ENCODE data around the gene TSPYL4.
A peak's percentile ranks its signal among the peaks of the same experiment; 100 is the strongest.

Gene TSPYL4

DNA sequence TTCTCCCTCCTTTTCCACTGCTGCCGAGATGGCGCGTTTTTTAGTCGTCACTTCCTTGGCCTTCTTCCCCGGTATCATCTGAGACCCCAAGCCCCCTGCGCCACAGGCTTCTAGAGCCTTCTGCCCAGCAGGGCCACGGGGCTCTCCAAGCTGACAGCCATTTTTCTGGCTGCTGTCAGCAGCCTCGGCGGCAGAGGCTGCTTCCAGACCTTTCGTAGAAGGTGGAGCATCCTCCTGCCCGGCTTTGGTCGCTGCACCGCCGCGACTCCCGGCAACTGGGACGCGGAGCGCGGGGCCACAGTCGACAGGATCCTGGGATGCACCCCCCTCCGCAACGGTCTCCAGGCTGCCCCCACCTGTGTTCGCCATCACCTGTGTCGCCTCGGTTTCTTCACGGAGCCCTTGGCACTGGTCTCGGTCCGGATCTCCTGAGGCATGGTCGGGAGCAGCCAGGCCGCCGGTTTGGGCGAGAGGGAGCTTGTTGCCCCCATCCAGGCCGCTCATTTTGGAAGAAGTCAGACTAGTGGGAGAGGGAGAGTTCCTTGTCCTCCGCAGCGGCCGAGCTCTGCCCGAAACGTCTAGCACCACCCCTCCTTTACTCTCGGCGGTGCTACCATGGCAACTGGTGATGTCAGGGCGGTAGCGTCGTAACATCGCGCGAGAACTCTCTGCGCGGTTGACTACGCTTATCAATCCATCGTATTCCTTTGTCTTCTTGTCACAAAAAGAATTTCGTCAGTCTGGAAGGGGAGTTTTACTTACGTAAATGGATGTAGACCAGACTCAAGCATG is at the start of gene TSPYL4:
Gene TSPYL4 (minus strand): TSS at position 571 of the 792 bp plus-strand sequence. CDS start 67 bp downstream, at position 504.
- H3K9me3 ChIP-seq (ENCODE audit: control insufficient read depth in 2 of 2, low read length in 2 of 2): no peaks in the 10 kb centered on the region
- no peaks in the 10 kb centered on the region for H3K27me3 ChIP-seq (ENCODE audit: control insufficient read depth in 1 of 2, insufficient read depth in 2 of 2, low read length in 2 of 2)
- peaks cover 30% of the 10 kb centered on the region for H3K4me1 ChIP-seq (ENCODE audit: control insufficient read depth, insufficient read depth, low read length)
- H3K36me3 ChIP-seq (ENCODE audit: control insufficient read depth in 2 of 2, insufficient read depth in 2 of 2, low read length in 2 of 2): no peaks in the 10 kb centered on the region
- peak within 1 kb of the TSS; percentile 90 for H3K27ac ChIP-seq (ENCODE audit: low read length)
- H3K4me3 ChIP-seq (ENCODE audit: low read length in 2 of 2): peak within 1 kb of the TSS; percentile 96 to 97
- peak within 1 kb of the TSS; percentile 91 to 96 for H3K9ac ChIP-seq (ENCODE audit: low read length in 2 of 2)

DNA sequence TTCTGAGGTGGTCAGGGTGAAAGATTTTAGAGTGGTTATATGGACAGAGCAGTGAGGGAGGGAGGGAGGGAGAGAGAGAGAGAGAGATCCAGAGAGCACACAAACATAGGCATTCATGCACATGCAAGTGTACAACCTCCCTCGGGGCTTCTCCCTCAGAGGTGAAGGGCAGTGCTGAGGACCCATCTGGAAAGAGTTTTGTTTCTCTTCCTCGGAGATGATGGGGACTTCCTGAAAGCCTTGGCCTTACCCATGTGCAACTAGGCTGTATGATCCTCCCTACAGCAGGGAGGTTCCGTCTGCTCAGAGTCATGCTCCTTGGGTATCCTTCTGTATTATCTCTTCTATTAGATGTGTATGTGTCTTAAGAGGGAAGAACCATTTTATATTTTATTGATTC is 47.2 kb upstream of the TSPYL4 start:
- no peak overlapping the region for H3K9ac ChIP-seq (ENCODE audit: low read length in 2 of 2)
- H3K4me1 ChIP-seq (ENCODE audit: control insufficient read depth, insufficient read depth, low read length): no peaks in the 10 kb centered on the region
- no peaks in the 10 kb centered on the region for H3K36me3 ChIP-seq (ENCODE audit: control insufficient read depth in 2 of 2, insufficient read depth in 2 of 2, low read length in 2 of 2)
- H3K27ac ChIP-seq (ENCODE audit: low read length): no peak overlapping the region
- H3K27me3 ChIP-seq (ENCODE audit: control insufficient read depth in 1 of 2, insufficient read depth in 2 of 2, low read length in 2 of 2): no peaks in the 10 kb centered on the region
- no peaks in the 10 kb centered on the region for H3K9me3 ChIP-seq (ENCODE audit: control insufficient read depth in 2 of 2, low read length in 2 of 2)
- H3K4me3 ChIP-seq (ENCODE audit: low read length in 2 of 2): no peak overlapping the region

DNA sequence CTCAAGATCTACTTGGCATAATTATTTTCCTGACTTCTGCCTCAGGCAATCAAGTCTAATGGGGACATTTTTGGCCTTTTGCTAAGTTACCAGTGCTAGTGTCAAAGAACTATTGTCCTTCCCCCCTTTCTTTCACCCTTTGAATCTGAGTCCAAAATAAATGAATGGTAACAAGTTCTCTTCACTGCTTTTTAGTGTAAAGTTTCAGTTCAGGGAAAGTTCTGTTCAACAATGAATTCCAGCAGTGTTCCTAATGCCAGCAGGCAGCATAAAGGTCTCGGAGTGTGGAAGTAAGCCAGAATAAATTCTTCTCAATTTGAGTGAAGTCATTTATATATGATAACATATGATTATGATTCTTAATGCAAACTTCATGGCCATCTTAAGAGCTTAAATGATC is 46.7 kb upstream of the TSPYL4 start:
- no peak overlapping the region for H3K4me3 ChIP-seq (ENCODE audit: low read length in 2 of 2)
- no peaks in the 10 kb centered on the region for H3K27me3 ChIP-seq (ENCODE audit: control insufficient read depth in 1 of 2, insufficient read depth in 2 of 2, low read length in 2 of 2)
- H3K9me3 ChIP-seq (ENCODE audit: control insufficient read depth in 2 of 2, low read length in 2 of 2): no peaks in the 10 kb centered on the region
- H3K27ac ChIP-seq (ENCODE audit: low read length): no peak overlapping the region
- H3K9ac ChIP-seq (ENCODE audit: low read length in 2 of 2): no peak overlapping the region
- no peaks in the 10 kb centered on the region for H3K4me1 ChIP-seq (ENCODE audit: control insufficient read depth, insufficient read depth, low read length)
- no peaks in the 10 kb centered on the region for H3K36me3 ChIP-seq (ENCODE audit: control insufficient read depth in 2 of 2, insufficient read depth in 2 of 2, low read length in 2 of 2)

DNA sequence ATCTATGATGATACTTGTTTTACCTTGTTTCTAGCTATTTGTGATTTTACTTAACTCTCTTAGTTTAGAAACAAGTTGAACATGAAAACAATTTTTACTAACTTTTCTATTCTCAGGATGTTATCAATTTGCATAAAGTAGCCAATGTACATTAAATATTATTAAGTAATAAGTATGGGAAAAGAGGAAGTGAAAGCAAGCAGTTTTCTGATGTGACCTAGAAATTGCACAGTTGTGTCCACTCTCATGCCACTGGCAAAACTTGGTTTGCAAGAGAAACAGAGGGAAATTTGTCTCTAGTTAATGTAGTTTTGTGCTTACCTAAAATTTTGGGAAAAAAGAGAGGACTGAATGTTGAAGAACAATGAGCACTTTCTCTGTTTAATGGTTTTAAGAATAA is 45.1 kb upstream of the TSPYL4 start:
- Histone ChIP-seq H3K27me3 (ENCODE audit: control insufficient read depth in 1 of 2, insufficient read depth in 2 of 2, low read length in 2 of 2) (no peaks in the 10 kb centered on the region), H3K9me3 (ENCODE audit: control insufficient read depth in 2 of 2, low read length in 2 of 2) (no peaks in the 10 kb centered on the region), H3K4me1 (ENCODE audit: control insufficient read depth, insufficient read depth, low read length) (no peaks in the 10 kb centered on the region), H3K27ac (ENCODE audit: low read length) (no peak overlapping the region), H3K4me3 (ENCODE audit: low read length in 2 of 2) (no peak overlapping the region), H3K9ac (ENCODE audit: low read length in 2 of 2) (no peak overlapping the region), H3K36me3 (ENCODE audit: control insufficient read depth in 2 of 2, insufficient read depth in 2 of 2, low read length in 2 of 2) (no peaks in the 10 kb centered on the region)

DNA sequence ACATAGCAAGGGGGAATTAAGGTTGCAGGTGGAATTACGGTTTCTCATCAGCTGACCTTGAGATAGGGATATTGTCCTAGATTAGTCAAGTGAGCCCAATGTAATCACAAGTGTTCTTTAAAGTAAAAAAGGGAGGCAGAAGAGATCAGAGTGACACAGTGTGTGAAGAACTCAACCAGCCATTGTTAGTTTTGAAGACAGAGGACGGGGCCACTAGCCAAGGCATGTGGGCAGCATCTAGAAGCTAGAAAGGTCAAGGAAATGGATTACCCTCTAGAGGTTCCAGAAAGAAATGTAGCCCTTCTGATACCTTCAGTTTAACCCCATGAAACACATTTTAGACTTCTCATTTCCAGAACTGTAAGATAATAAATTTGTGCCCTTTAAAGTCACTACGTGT is 44.4 kb upstream of the TSPYL4 start:
- no peak overlapping the region for H3K27ac ChIP-seq (ENCODE audit: low read length)
- no peaks in the 10 kb centered on the region for H3K4me1 ChIP-seq (ENCODE audit: control insufficient read depth, insufficient read depth, low read length)
- no peak overlapping the region for H3K9ac ChIP-seq (ENCODE audit: low read length in 2 of 2)
- no peaks in the 10 kb centered on the region for H3K36me3 ChIP-seq (ENCODE audit: control insufficient read depth in 2 of 2, insufficient read depth in 2 of 2, low read length in 2 of 2)
- no peaks in the 10 kb centered on the region for H3K27me3 ChIP-seq (ENCODE audit: control insufficient read depth in 1 of 2, insufficient read depth in 2 of 2, low read length in 2 of 2)
- no peaks in the 10 kb centered on the region for H3K9me3 ChIP-seq (ENCODE audit: control insufficient read depth in 2 of 2, low read length in 2 of 2)
- H3K4me3 ChIP-seq (ENCODE audit: low read length in 2 of 2): no peak overlapping the region

- H3K4me3 ChIP-seq (ENCODE audit: low read length in 2 of 2): no peak overlapping the region
These were observed 38.7 kb upstream of the TSPYL4 start for GRCh38 chr6:116292553-116292952.

GRCh38 chr6:116291701-116292396 is 38.0 kb upstream of the TSPYL4 start:
- H3K27ac ChIP-seq (ENCODE audit: low read length): no peak overlapping the region
- no peaks in the 10 kb centered on the region for H3K36me3 ChIP-seq (ENCODE audit: control insufficient read depth in 2 of 2, insufficient read depth in 2 of 2, low read length in 2 of 2)
- H3K4me3 ChIP-seq (ENCODE audit: low read length in 2 of 2): no peak overlapping the region
- H3K9ac ChIP-seq (ENCODE audit: low read length in 2 of 2): no peak overlapping the region
- no peaks in the 10 kb centered on the region for H3K4me1 ChIP-seq (ENCODE audit: control insufficient read depth, insufficient read depth, low read length)
- H3K9me3 ChIP-seq (ENCODE audit: control insufficient read depth in 2 of 2, low read length in 2 of 2): no peaks in the 10 kb centered on the region
- H3K27me3 ChIP-seq (ENCODE audit: control insufficient read depth in 1 of 2, insufficient read depth in 2 of 2, low read length in 2 of 2): no peaks in the 10 kb centered on the region

More at GRCh38 chr6:116292553-116292952, 38.7 kb upstream of the TSPYL4 start:
- H3K27ac ChIP-seq (ENCODE audit: low read length): no peak overlapping the region
- H3K9ac ChIP-seq (ENCODE audit: low read length in 2 of 2): no peak overlapping the region
- H3K9me3 ChIP-seq (ENCODE audit: control insufficient read depth in 2 of 2, low read length in 2 of 2): no peaks in the 10 kb centered on the region
- no peaks in the 10 kb centered on the region for H3K36me3 ChIP-seq (ENCODE audit: control insufficient read depth in 2 of 2, insufficient read depth in 2 of 2, low read length in 2 of 2)
- no peaks in the 10 kb centered on the region for H3K27me3 ChIP-seq (ENCODE audit: control insufficient read depth in 1 of 2, insufficient read depth in 2 of 2, low read length in 2 of 2)
- no peaks in the 10 kb centered on the region for H3K4me1 ChIP-seq (ENCODE audit: control insufficient read depth, insufficient read depth, low read length)

DNA sequence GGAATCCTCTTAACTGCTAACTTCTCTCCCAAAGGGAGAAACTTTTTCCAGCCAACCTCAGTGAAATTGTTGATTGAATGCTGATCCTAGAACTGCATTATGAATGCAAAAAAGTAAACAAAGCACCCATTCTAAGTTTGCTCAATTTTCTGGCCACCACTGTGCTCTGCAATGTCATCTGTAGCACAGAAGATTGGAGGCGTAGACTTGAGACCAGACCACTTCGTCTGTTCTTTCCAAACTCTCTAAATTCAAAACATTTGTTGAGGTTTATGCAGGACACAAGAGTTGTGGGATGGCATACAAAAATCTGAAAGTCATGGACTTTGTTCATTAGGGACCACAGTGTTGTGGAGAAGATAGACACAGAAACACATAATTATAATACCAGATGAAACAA is 36.9 kb upstream of the TSPYL4 start:
- Histone ChIP-seq H3K27ac (ENCODE audit: low read length) (no peak overlapping the region), H3K36me3 (ENCODE audit: control insufficient read depth in 2 of 2, insufficient read depth in 2 of 2, low read length in 2 of 2) (no peaks in the 10 kb centered on the region), H3K9ac (ENCODE audit: low read length in 2 of 2) (no peak overlapping the region), H3K27me3 (ENCODE audit: control insufficient read depth in 1 of 2, insufficient read depth in 2 of 2, low read length in 2 of 2) (no peaks in the 10 kb centered on the region), H3K4me1 (ENCODE audit: control insufficient read depth, insufficient read depth, low read length) (no peaks in the 10 kb centered on the region), H3K9me3 (ENCODE audit: control insufficient read depth in 2 of 2, low read length in 2 of 2) (no peaks in the 10 kb centered on the region), H3K4me3 (ENCODE audit: low read length in 2 of 2) (no peak overlapping the region)

GRCh38 chr6:116289876-116290275 is 36.0 kb upstream of the TSPYL4 start:
- Histone ChIP-seq H3K9me3 (ENCODE audit: control insufficient read depth in 2 of 2, low read length in 2 of 2) (no peaks in the 10 kb centered on the region), H3K4me3 (ENCODE audit: low read length in 2 of 2) (no peak overlapping the region), H3K27me3 (ENCODE audit: control insufficient read depth in 1 of 2, insufficient read depth in 2 of 2, low read length in 2 of 2) (no peaks in the 10 kb centered on the region), H3K36me3 (ENCODE audit: control insufficient read depth in 2 of 2, insufficient read depth in 2 of 2, low read length in 2 of 2) (no peaks in the 10 kb centered on the region), H3K27ac (ENCODE audit: low read length) (no peak overlapping the region), H3K9ac (ENCODE audit: low read length in 2 of 2) (no peak overlapping the region), H3K4me1 (ENCODE audit: control insufficient read depth, insufficient read depth, low read length) (no peaks in the 10 kb centered on the region)

GRCh38 chr6:116287689-116288282 is 33.9 kb upstream of the TSPYL4 start:
- H3K9me3 ChIP-seq (ENCODE audit: control insufficient read depth in 2 of 2, low read length in 2 of 2): no peaks in the 10 kb centered on the region
- H3K27me3 ChIP-seq (ENCODE audit: control insufficient read depth in 1 of 2, insufficient read depth in 2 of 2, low read length in 2 of 2): no peaks in the 10 kb centered on the region
- H3K9ac ChIP-seq (ENCODE audit: low read length in 2 of 2): no peak overlapping the region
- H3K4me1 ChIP-seq (ENCODE audit: control insufficient read depth, insufficient read depth, low read length): no peaks in the 10 kb centered on the region
- H3K27ac ChIP-seq (ENCODE audit: low read length): no peak overlapping the region
- no peak overlapping the region for H3K4me3 ChIP-seq (ENCODE audit: low read length in 2 of 2)
- H3K36me3 ChIP-seq (ENCODE audit: control insufficient read depth in 2 of 2, insufficient read depth in 2 of 2, low read length in 2 of 2): no peaks in the 10 kb centered on the region

Data from stomach smooth muscle (tissue), 2 donors.